HepG2 (cell line): ENCODE data around the gene CRIM1. TPM values are rescaled to one million over a fixed set of nuclear protein-coding genes. Genes with fewer than 3 reads are reported as not detected.

Experiments
- CBX5 ChIP-seq: sonication (generic); formaldehyde crosslinking; IDR thresholded peaks from 2 replicates; pipeline ENCODE4 v1.4.0; 2020; ENCODE audit warnings: missing genetic modification reagents, borderline replicate concordance
- CHD2 ChIP-seq: IDR thresholded peaks from 2 replicates; pipeline ENCODE4 v1.6.1; 2011; ENCODE audit warnings: low read depth, low read length, improper control_type of control experiment
- ETV6 ChIP-seq: sonication (generic); formaldehyde crosslinking; conservative IDR thresholded peaks from 2 replicates; pipeline ENCODE4 v1.4.0; 2020; ENCODE audit warnings: missing genetic modification reagents
- GTF2F1 ChIP-seq: fragments of 150-350 bp; IDR thresholded peaks from 2 replicates; pipeline ENCODE4 v1.6.1; 2014; ENCODE audit warnings: low read length
- MIER2 ChIP-seq: IDR thresholded peaks from 2 replicates; pipeline ENCODE4 v1.6.1; 2016; ENCODE audit warnings: missing biosample characterization, missing genetic modification reagents
- RBM22 ChIP-seq: fragments of 200-400 bp; formaldehyde crosslinking; optimal IDR thresholded peaks from 2 replicates; pipeline ENCODE3; 2017; ENCODE audit warnings: mild to moderate bottlenecking, low read length, moderate library complexity
- SCMH1 ChIP-seq: sonication (generic); formaldehyde crosslinking; IDR thresholded peaks from 2 replicates; pipeline ENCODE4 v1.9.0; 2021; ENCODE audit warnings: missing genetic modification reagents, mild to moderate bottlenecking, borderline replicate concordance
- SMC3 ChIP-seq: IDR thresholded peaks from 2 replicates; pipeline ENCODE4 v1.6.1; 2011; ENCODE audit warnings: low read length, improper control_type of control experiment
- SP1 ChIP-seq, 2 experiments: fragments of 450-650 bp in 1 of 2; sonication (generic) in 1 of 2; formaldehyde crosslinking in 1 of 2; IDR thresholded peaks; 2 replicates each; pipeline versions ENCODE4 v1.4.0 to v1.6.1; 2016 to 2020; ENCODE audit warnings: missing genetic modification reagents in 1 of 2
- SP2 ChIP-seq: sonication (generic); formaldehyde crosslinking; IDR thresholded peaks from 2 replicates; pipeline ENCODE4 v1.5.1; 2020; ENCODE audit warnings: mild to moderate bottlenecking, missing genetic modification reagents
- ZFP37 ChIP-seq: sonication (generic); formaldehyde crosslinking; IDR thresholded peaks from 2 replicates; pipeline ENCODE4 v1.4.0; 2020; ENCODE audit warnings: missing genetic modification reagents, borderline replicate concordance
- ZNF251 ChIP-seq: sonication (generic); formaldehyde crosslinking; IDR thresholded peaks from 2 replicates; pipeline ENCODE4 v1.9.0; 2021; ENCODE audit warnings: mild to moderate bottlenecking, missing genetic modification reagents
- ZNF430 ChIP-seq: sonication (generic); formaldehyde crosslinking; IDR thresholded peaks from 2 replicates; pipeline ENCODE4 v1.9.0; 2021; ENCODE audit warnings: mild to moderate bottlenecking, missing genetic modification reagents
- ZNF562 ChIP-seq: sonication (generic); formaldehyde crosslinking; IDR thresholded peaks from 2 replicates; pipeline ENCODE4 v1.8.0; 2022; ENCODE audit warnings: missing genetic modification reagents, borderline replicate concordance
- ZNF614 ChIP-seq: IDR thresholded peaks from 2 replicates; pipeline ENCODE4 v1.6.1; 2018; ENCODE audit warnings: missing biosample characterization, missing genetic modification reagents, inconsistent platforms, borderline replicate concordance
- polyA plus RNA-seq, 8 experiments: library from polyadenylated mRNA; depleted of rRNA in 3 of 8; stranded (reverse) in 7 of 8; unstranded in 1 of 8; fragments of >200 nt; fragmentation: Illumina TruSeq in 4 of 8; extraction: Trizol in 4 of 8; gene quantifications; 2 replicates each; pipeline versions ENCODE4 v1.2.1 to v1.2.3, GENCODE V29; 2011 to 2016; ENCODE audit warnings: low read depth in 4 of 8, missing spikeins in 1 of 8, mixed read lengths in 1 of 8; ENCODE audit not compliant: insufficient read depth in 1 of 8
- total RNA-seq, 5 experiments: library from RNA; depleted of rRNA; stranded (reverse); fragments of >200 nt; fragmentation: Illumina TruSeq; extraction: Trizol; gene quantifications; 2 replicates each; pipeline ENCODE4 v1.2.3, GENCODE V29; 2016; ENCODE audit warnings: low read depth in 1 of 5
- TF ChIP-seq, protein P1 (sequence below): sonication (generic); formaldehyde crosslinking; IDR thresholded peaks from 2 replicates; pipeline ENCODE4 v1.4.0; 2020; ENCODE audit warnings: missing genetic modification reagents; ENCODE audit errors: not compliant biosample characterization
- TF ChIP-seq, protein P2 (sequence below): conservative IDR thresholded peaks from 2 replicates; pipeline ENCODE4 v1.6.1; 2018; ENCODE audit warnings: missing genetic modification reagents
- TF ChIP-seq, protein P3 (sequence below): IDR thresholded peaks from 2 replicates; pipeline ENCODE4 v1.6.1; 2016
- TF ChIP-seq, protein P4 (sequence below): sonication (generic); formaldehyde crosslinking; IDR thresholded peaks from 2 replicates; pipeline ENCODE4 v1.5.0; 2020; ENCODE audit warnings: missing genetic modification reagents
- TF ChIP-seq, protein P5 (sequence below): IDR thresholded peaks from 2 replicates; pipeline ENCODE4 v1.6.1; 2016; ENCODE audit warnings: low read depth, missing genetic modification reagents, missing compliant biosample characterization

Gene CRIM1
- total and polyA plus RNA-seq, 2 of the 13 experiments (the other 11 are each of a cell fraction or from before 2014, with no cell fraction given): 39.1 to 69.9 TPM

DNA sequence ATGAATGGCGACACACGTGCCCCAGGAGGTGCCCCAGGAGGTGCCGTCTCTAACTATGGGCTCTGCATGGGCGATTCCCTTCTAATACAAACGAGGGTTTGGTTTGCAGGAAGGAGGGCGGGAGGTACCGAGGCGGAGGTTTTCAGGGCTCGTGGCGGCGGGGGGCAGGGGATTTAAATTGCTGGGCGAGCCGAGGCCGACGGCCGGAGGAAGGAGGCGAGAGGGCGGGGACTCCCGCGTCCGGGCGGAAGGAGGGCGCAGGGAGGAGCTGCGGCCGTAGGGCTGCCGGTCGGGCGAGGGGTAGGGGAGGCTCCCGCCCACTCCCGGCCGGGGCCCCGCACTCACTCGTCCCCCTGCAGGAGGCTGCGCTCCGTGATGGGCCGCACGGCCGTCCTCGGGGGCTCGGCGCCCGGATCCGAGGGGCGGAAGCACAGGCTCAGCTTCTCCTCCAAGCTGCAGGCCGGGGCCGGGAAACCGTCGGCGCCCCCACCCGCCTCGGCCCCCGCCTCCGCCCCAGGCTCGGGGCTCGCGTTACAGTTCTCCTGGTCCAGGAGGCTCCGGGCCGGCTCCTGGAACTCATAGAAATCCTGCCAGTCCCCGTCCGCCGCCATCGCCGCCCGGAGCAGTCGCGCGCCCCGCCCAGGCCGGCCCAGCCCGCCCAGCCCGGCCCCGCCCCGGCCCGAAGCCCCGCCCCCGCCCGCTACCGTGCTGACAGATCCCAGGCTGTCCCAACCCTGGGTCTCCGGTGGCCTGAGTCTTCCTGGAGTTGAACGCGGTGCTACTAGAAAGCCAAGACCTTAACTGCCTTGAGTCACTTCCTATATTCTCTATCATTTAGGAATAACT is 242.2 kb downstream of the CRIM1 start, which contains the start of gene FEZ2 (continued):
- TF ChIP-seq ZNF614: no peak
- peak; percentile 66; the same call in 1 of the 2 replicates for TF ChIP-seq ETV6 (CRISPR knock-in tag)
- TF ChIP-seq, protein P1, sequence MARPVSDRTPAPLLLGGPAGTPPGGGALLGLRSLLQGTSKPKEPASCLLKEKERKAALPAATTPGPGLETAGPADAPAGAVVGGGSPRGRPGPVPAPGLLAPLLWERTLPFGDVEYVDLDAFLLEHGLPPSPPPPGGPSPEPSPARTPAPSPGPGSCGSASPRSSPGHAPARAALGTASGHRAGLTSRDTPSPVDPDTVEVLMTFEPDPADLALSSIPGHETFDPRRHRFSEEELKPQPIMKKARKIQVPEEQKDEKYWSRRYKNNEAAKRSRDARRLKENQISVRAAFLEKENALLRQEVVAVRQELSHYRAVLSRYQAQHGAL (CRISPR knock-in tag): no peak
- TF ChIP-seq, protein P2, sequence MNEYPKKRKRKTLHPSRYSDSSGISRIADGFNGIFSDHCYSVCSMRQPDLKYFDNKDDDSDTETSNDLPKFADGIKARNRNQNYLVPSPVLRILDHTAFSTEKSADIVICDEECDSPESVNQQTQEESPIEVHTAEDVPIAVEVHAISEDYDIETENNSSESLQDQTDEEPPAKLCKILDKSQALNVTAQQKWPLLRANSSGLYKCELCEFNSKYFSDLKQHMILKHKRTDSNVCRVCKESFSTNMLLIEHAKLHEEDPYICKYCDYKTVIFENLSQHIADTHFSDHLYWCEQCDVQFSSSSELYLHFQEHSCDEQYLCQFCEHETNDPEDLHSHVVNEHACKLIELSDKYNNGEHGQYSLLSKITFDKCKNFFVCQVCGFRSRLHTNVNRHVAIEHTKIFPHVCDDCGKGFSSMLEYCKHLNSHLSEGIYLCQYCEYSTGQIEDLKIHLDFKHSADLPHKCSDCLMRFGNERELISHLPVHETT: 0 out of 2 replicates have a peak, but pooled peaks have one; percentile 36
- no peak for TF ChIP-seq CBX5 (CRISPR knock-in tag)
- no peak for TF ChIP-seq ZNF430 (CRISPR knock-in tag)
- no peak for TF ChIP-seq GTF2F1
- no peak for TF ChIP-seq RBM22
- TF ChIP-seq MIER2 (CRISPR knock-in tag): no peak
- TF ChIP-seq CHD2: no peak
- TF ChIP-seq ZFP37 (CRISPR knock-in tag): no peak
- TF ChIP-seq, protein P3, sequence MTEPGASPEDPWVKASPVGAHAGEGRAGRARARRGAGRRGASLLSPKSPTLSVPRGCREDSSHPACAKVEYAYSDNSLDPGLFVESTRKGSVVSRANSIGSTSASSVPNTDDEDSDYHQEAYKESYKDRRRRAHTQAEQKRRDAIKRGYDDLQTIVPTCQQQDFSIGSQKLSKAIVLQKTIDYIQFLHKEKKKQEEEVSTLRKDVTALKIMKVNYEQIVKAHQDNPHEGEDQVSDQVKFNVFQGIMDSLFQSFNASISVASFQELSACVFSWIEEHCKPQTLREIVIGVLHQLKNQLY (CRISPR knock-in tag): no peak
- TF ChIP-seq SP1 (IDR thresholded peaks at IDR 0.05): no peak
- TF ChIP-seq SP1 (CRISPR knock-in tag; IDR thresholded peaks at IDR 0.05): no peak; the same call in 1 of the 2 replicates
- TF ChIP-seq ZNF562 (CRISPR knock-in tag): no peak
- TF ChIP-seq ZNF251: no peak
- TF ChIP-seq, protein P4, sequence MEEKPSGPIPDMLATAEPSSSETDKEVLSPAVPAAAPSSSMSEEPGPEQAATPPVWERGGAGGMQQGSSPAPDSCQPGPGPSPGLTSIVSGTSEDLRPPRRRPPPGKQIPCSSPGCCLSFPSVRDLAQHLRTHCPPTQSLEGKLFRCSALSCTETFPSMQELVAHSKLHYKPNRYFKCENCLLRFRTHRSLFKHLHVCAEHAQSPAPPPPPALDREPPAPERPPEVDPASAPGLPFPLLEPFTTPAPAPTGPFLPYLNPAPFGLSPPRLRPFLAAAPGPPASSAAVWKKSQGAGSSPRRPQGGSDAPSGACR (CRISPR knock-in tag): 0 out of 2 replicates have a peak, but pooled peaks have one; percentile 34
- TF ChIP-seq, protein P5, sequence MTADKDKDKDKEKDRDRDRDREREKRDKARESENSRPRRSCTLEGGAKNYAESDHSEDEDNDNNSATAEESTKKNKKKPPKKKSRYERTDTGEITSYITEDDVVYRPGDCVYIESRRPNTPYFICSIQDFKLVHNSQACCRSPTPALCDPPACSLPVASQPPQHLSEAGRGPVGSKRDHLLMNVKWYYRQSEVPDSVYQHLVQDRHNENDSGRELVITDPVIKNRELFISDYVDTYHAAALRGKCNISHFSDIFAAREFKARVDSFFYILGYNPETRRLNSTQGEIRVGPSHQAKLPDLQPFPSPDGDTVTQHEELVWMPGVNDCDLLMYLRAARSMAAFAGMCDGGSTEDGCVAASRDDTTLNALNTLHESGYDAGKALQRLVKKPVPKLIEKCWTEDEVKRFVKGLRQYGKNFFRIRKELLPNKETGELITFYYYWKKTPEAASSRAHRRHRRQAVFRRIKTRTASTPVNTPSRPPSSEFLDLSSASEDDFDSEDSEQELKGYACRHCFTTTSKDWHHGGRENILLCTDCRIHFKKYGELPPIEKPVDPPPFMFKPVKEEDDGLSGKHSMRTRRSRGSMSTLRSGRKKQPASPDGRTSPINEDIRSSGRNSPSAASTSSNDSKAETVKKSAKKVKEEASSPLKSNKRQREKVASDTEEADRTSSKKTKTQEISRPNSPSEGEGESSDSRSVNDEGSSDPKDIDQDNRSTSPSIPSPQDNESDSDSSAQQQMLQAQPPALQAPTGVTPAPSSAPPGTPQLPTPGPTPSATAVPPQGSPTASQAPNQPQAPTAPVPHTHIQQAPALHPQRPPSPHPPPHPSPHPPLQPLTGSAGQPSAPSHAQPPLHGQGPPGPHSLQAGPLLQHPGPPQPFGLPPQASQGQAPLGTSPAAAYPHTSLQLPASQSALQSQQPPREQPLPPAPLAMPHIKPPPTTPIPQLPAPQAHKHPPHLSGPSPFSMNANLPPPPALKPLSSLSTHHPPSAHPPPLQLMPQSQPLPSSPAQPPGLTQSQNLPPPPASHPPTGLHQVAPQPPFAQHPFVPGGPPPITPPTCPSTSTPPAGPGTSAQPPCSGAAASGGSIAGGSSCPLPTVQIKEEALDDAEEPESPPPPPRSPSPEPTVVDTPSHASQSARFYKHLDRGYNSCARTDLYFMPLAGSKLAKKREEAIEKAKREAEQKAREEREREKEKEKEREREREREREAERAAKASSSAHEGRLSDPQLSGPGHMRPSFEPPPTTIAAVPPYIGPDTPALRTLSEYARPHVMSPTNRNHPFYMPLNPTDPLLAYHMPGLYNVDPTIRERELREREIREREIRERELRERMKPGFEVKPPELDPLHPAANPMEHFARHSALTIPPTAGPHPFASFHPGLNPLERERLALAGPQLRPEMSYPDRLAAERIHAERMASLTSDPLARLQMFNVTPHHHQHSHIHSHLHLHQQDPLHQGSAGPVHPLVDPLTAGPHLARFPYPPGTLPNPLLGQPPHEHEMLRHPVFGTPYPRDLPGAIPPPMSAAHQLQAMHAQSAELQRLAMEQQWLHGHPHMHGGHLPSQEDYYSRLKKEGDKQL (CRISPR knock-in tag): no peak
- TF ChIP-seq SP2 (CRISPR knock-in tag): peak; percentile 52; the same call in 1 of the 2 replicates
- TF ChIP-seq SCMH1 (CRISPR knock-in tag): no peak
- TF ChIP-seq SMC3: no peak
